H9 (cell line): Measurements from ENCODE around the gene CCDC68. TPM values are rescaled to one million over a fixed set of nuclear protein-coding genes. Genes with fewer than 3 reads are reported as not detected.

Experiments used
- DNase-seq: peaks from one replicate; pipeline ENCODE4 v3.0.0-alpha.2; 2017
- H2AFZ ChIP-seq: one replicate; pipeline ENCODE4 v1.6.1; 2013; ENCODE audit warnings: mild to moderate bottlenecking, low read length, control low read depth, moderate library complexity
- H2AK5ac ChIP-seq: 2 replicates; pipeline ENCODE4 v1.6.1; 2013; ENCODE audit warnings: low read length, control low read depth, mixed read lengths; ENCODE audit not compliant: insufficient read length
- H2BK120ac ChIP-seq: one replicate; pipeline ENCODE4 v1.6.1; 2013; ENCODE audit warnings: low read depth, mild to moderate bottlenecking, low read length, control low read depth, inconsistent platforms; ENCODE audit not compliant: poor library complexity, severe bottlenecking
- H2BK12ac ChIP-seq: 2 replicates; pipeline ENCODE4 v1.6.1; 2013; ENCODE audit warnings: low read length, control low read depth, mixed read lengths, low read depth; ENCODE audit not compliant: insufficient read length
- H2BK15ac ChIP-seq: 2 replicates; pipeline ENCODE4 v1.6.1; 2013; ENCODE audit warnings: low read depth, low read length, control low read depth
- H2BK20ac ChIP-seq: one replicate; pipeline ENCODE4 v1.6.1; 2013; ENCODE audit warnings: low read depth, mild to moderate bottlenecking, low read length, control low read depth, inconsistent platforms; ENCODE audit not compliant: poor library complexity, severe bottlenecking
- H2BK5ac ChIP-seq: 2 replicates; pipeline ENCODE4 v1.6.1; 2013; ENCODE audit warnings: low read length, control low read depth, mixed read lengths; ENCODE audit not compliant: insufficient read length
- H3K14ac ChIP-seq: 2 replicates; pipeline ENCODE4 v1.6.1; 2013; ENCODE audit warnings: low read length, control low read depth; ENCODE audit not compliant: insufficient read depth
- H3K18ac ChIP-seq: 2 replicates; pipeline ENCODE4 v1.6.1; 2013; ENCODE audit warnings: low read depth, mild to moderate bottlenecking, mixed read lengths, low read length, control low read depth; ENCODE audit not compliant: insufficient read length
- H3K23ac ChIP-seq: 2 replicates; pipeline ENCODE4 v1.6.1; 2013; ENCODE audit warnings: low read length, control low read depth, mixed read lengths, low read depth; ENCODE audit not compliant: insufficient read length
- H3K23me2 ChIP-seq: 2 replicates; pipeline ENCODE4 v1.6.1; 2013; ENCODE audit warnings: low read depth, mild to moderate bottlenecking, mixed read lengths, low read length, control low read depth; ENCODE audit not compliant: insufficient read length, poor library complexity, severe bottlenecking
- H3K27ac ChIP-seq: 2 replicates; pipeline ENCODE4 v1.5.1; 2013; ENCODE audit warnings: low read length, control low read depth, mixed read lengths, low read depth; ENCODE audit not compliant: insufficient read length
- H3K27me3 ChIP-seq: 2 replicates; pipeline ENCODE4 v1.6.1; 2013; ENCODE audit warnings: low read length, control low read depth, inconsistent platforms; ENCODE audit not compliant: insufficient read depth
- H3K4ac ChIP-seq: 2 replicates; pipeline ENCODE4 v1.6.1; 2013; ENCODE audit warnings: low read depth, mild to moderate bottlenecking, control low read depth, inconsistent platforms, low read length, moderate library complexity
- H3K4me1 ChIP-seq: 2 replicates; pipeline ENCODE4 v1.6.1; 2013; ENCODE audit warnings: low read length, control low read depth, inconsistent platforms; ENCODE audit not compliant: insufficient read depth
- H3K4me2 ChIP-seq: 2 replicates; pipeline ENCODE4 v1.6.1; 2013; ENCODE audit warnings: low read length, control low read depth, mixed read lengths; ENCODE audit not compliant: insufficient read length, insufficient read depth
- H3K56ac ChIP-seq: 2 replicates; pipeline ENCODE4 v1.6.1; 2013; ENCODE audit warnings: low read depth, mild to moderate bottlenecking, mixed read lengths, low read length, control low read depth; ENCODE audit not compliant: insufficient read length
- H3K79me1 ChIP-seq: 2 replicates; pipeline ENCODE4 v1.6.1; 2013; ENCODE audit warnings: low read depth, mild to moderate bottlenecking, moderate library complexity, low read length, control low read depth, inconsistent platforms; ENCODE audit not compliant: insufficient read depth, poor library complexity, severe bottlenecking
- H3K79me2 ChIP-seq: 2 replicates; pipeline ENCODE4 v1.6.1; 2013; ENCODE audit warnings: low read length, control low read depth, inconsistent platforms; ENCODE audit not compliant: insufficient read depth
- H3K9ac ChIP-seq: 2 replicates; pipeline ENCODE4 v1.6.1; 2013; ENCODE audit warnings: low read length, control low read depth, mixed read lengths; ENCODE audit not compliant: insufficient read length; ENCODE audit errors: extremely low read depth
- H3K9me3 ChIP-seq: one replicate; pipeline ENCODE4 v1.6.1; 2013; ENCODE audit warnings: low read depth, low read length, inconsistent platforms; ENCODE audit not compliant: control insufficient read depth
- H3T11ph ChIP-seq: one replicate; pipeline ENCODE4 v1.6.1; 2013; ENCODE audit warnings: mild to moderate bottlenecking, low read length, control low read depth, inconsistent platforms
- H4K20me1 ChIP-seq: one replicate; pipeline ENCODE4 v1.6.1; 2013; ENCODE audit not compliant: control insufficient read depth, insufficient read length, insufficient read depth
- H4K5ac ChIP-seq: 2 replicates; pipeline ENCODE4 v1.6.1; 2013; ENCODE audit warnings: low read depth, mild to moderate bottlenecking, mixed read lengths, low read length, control low read depth; ENCODE audit not compliant: insufficient read length
- H4K8ac ChIP-seq: replicated peaks from 2 replicates; pipeline ENCODE4 v1.6.1; 2013; ENCODE audit warnings: low read length, control low read depth, mixed read lengths, low read depth; ENCODE audit not compliant: insufficient read length
- H4K91ac ChIP-seq: 2 replicates; pipeline ENCODE4 v1.6.1; 2013; ENCODE audit warnings: low read depth, mild to moderate bottlenecking, moderate library complexity, mixed read lengths, low read length, control low read depth; ENCODE audit not compliant: insufficient read length
- H3K27ac Mint-ChIP-seq, 3 experiments: 2 replicates in 2 of 3; 3 replicates in 1 of 3; pipeline ENCODE4 v1.8.0; 2020 to 2021; ENCODE audit warnings: mixed read lengths in 3 of 3, mild to moderate bottlenecking in 1 of 3, moderate library complexity in 1 of 3
- H3K27me3 Mint-ChIP-seq: 2 replicates; pipeline ENCODE4 v1.8.0; 2021; ENCODE audit warnings: low read depth, mild to moderate bottlenecking, moderate library complexity, mixed read lengths
- H3K36me3 Mint-ChIP-seq, 3 experiments: 2 replicates in 2 of 3; 3 replicates in 1 of 3; pipeline ENCODE4 v1.8.0; 2020 to 2021; ENCODE audit warnings: low read depth in 3 of 3, mixed read lengths in 3 of 3; ENCODE audit not compliant: insufficient read depth in 1 of 3
- H3K4me1 Mint-ChIP-seq, 2 experiments: 2 replicates each; pipeline ENCODE4 v1.8.0; 2020; ENCODE audit warnings: mixed read lengths in 2 of 2
- H3K4me3 Mint-ChIP-seq, 2 experiments: 2 replicates in 1 of 2; 3 replicates in 1 of 2; pipeline ENCODE4 v1.8.0; 2020 to 2021; ENCODE audit warnings: mild to moderate bottlenecking in 2 of 2, mixed read lengths in 2 of 2, moderate library complexity in 1 of 2
- H3K9me3 Mint-ChIP-seq, 2 experiments: 2 replicates in 1 of 2; 3 replicates in 1 of 2; pipeline ENCODE4 v1.8.0; 2020; ENCODE audit warnings: mild to moderate bottlenecking in 2 of 2, mixed read lengths in 2 of 2, moderate library complexity in 1 of 2
- CTCF ChIP-seq: fragments of 200-600 bp; sonication (generic); conservative IDR thresholded peaks from 3 replicates; pipeline ENCODE4 v1.8.0; 2021; ENCODE audit warnings: antibody characterized with exemption, mild to moderate bottlenecking
- WGBS: extraction: QIAGEN DNeasy Blood & Tissue Kit; methylation state at CpG from one replicate; pipeline ENCODE4 v1.1.7; 2013; ENCODE audit warnings: missing lambda C conversion rate, low lambda C conversion rate, mixed read lengths; ENCODE audit not compliant: insufficient read length; ENCODE audit errors: extremely low coverage; 5-methylcytosine and 5-hydroxymethylcytosine counted together
- total RNA-seq: library from RNA; stranded (reverse); gene quantifications from 2 replicates; pipeline ENCODE4 v1.2.1, GENCODE V29; 2021

CCDC68 gene
- total RNA-seq, 1 experiment from 2014 or later = not detected

DNA sequence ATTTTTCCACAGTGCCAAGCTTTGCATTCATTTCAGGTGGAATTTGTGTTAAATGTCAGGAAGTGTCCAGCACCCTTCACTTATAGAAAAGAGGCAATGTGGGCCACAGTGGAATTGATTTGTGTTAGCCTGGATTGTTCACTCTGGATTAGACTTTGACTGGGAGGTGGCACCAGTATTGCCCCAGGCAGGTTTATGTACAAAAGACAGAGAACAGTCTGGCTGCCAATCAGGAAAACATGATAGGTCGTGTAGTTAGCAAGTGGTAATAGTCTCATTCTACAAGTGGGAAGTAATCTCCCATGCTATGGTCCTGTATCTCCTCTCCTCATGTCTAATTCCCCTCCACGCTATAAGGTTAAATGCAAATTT, 85.4 kb downstream of the CCDC68 start:
- Mint-ChIP-seq H3K36me3 (no peaks in the 10 kb centered on the region), H3K27me3 (no peaks in the 10 kb centered on the region), H3K9me3 (no peaks in the 10 kb centered on the region), H3K4me3 (no peak overlapping the region), H3K4me1 (no peaks in the 10 kb centered on the region), H3K27ac (no peak overlapping the region)
- Histone ChIP-seq H3K4ac (no peak overlapping the region), H2BK5ac (no peak overlapping the region), H3K27ac (no peak overlapping the region), H3K18ac (no peak overlapping the region), H3K56ac (no peak overlapping the region), H4K20me1 (no peaks in the 10 kb centered on the region), H4K8ac (no peak overlapping the region), H3K23me2 (no peaks in the 10 kb centered on the region), H2BK15ac (no peak overlapping the region), H3K14ac (no peak overlapping the region), H3K4me1 (no peaks in the 10 kb centered on the region), H2BK12ac (no peak overlapping the region), H3T11ph (no peak overlapping the region), H3K23ac (no peak overlapping the region), H4K91ac (no peak overlapping the region), H3K9ac (no peak overlapping the region), H3K27me3 (no peaks in the 10 kb centered on the region), H3K9me3 (no peaks in the 10 kb centered on the region), H4K5ac (no peak overlapping the region), H2AFZ (no peak overlapping the region), H3K4me2 (no peak overlapping the region), H2BK120ac (no peak overlapping the region), H3K79me1 (no peaks in the 10 kb centered on the region), H2AK5ac (no peak overlapping the region), H2BK20ac (no peak overlapping the region), H3K79me2 (no peaks in the 10 kb centered on the region)
- DNase-seq = no peak
- WGBS = no CpG with 5 or more reads among the region's 2 CpGs
- no peak for TF ChIP-seq CTCF
